T-helper 1 cell treated with Interleukin-12 subunit alpha and Interleukin-12 subunit beta and Interleukin-4 antibody, amounts not matched to agents 30 μg/mL and 1 μg/mL, for 36 hours (primary cell): ENCODE measurements around the gene CHM.
A peak's percentile ranks its signal among the peaks of the same experiment; 100 is the strongest.
"Not testable (repeated sequence)": the region's sequence is repeated elsewhere in the genome, so short reads cannot be mapped to it uniquely, and the experiment has no call there.

ENCODE experiments used
- H3K27ac Mint-ChIP-seq: one replicate; pipeline ENCODE4 v1.8.0; 2021; ENCODE audit warnings: mild to moderate bottlenecking, mixed read lengths
- H3K27me3 Mint-ChIP-seq: one replicate; pipeline ENCODE4 v1.8.0; 2021; ENCODE audit warnings: low read depth, mixed read lengths
- H3K36me3 Mint-ChIP-seq: one replicate; pipeline ENCODE4 v1.8.0; 2021; ENCODE audit warnings: low read depth, mixed read lengths
- H3K4me1 Mint-ChIP-seq: one replicate; pipeline ENCODE4 v1.8.0; 2021; ENCODE audit warnings: low read depth, mixed read lengths
- H3K4me3 Mint-ChIP-seq: one replicate; pipeline ENCODE4 v1.8.0; 2021; ENCODE audit warnings: mild to moderate bottlenecking, moderate library complexity, mixed read lengths
- H3K9me3 Mint-ChIP-seq: one replicate; pipeline ENCODE4 v1.8.0; 2021; ENCODE audit warnings: mixed read lengths

CHM gene

DNA sequence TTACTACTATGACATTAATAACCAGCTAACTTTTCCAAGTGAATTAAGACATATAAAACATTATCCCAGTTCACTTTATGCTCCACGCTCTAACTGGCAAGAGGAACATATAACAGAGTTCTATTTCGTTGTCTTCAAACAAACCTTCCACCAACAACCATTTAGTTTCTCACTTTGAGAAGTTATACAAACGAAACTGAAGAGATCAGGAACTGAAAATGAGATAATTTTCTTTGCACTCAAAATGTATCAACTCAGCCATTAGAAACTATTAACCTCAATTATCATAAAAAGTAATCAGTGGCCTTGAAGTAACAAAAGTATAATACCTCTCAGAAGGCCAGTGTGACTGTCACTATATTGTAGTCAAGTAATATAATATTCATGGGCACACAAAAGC is 70.1 kb downstream of the CHM start:
- Mint-ChIP-seq H3K27ac (no peak overlapping the region), H3K27me3 (no peaks in the 10 kb centered on the region), H3K36me3 (peaks cover 20% of the 10 kb centered on the region), H3K4me3 (no peak overlapping the region), H3K9me3 (no peaks in the 10 kb centered on the region), H3K4me1 (no peaks in the 10 kb centered on the region)

DNA sequence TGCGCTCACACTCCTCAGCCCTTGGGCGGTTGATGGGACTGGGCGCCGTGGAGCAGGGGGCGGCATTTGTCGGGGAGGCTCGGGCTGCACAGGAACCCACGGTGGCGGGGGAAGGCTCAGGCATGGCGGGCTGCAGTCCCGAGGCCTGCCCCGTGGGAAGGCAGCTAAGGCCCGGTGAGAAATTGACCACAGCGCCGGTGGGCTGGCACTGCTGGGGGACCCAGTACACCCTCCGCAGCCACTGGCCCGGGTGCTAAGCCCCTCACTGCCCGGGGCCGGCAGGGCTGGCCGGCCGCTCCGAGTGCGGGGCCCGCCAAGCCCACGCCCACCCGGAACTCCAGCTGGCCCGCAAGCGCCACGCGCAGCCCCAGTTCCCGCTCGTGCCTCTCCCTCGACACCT is 75.0 kb downstream of the CHM start:
- not testable (repeated sequence) for H3K9me3 Mint-ChIP-seq, H3K4me1 Mint-ChIP-seq, H3K4me3 Mint-ChIP-seq, H3K27me3 Mint-ChIP-seq, H3K27ac Mint-ChIP-seq
- H3K36me3 Mint-ChIP-seq, result peaks cover 23% of the 10 kb centered on the region

DNA sequence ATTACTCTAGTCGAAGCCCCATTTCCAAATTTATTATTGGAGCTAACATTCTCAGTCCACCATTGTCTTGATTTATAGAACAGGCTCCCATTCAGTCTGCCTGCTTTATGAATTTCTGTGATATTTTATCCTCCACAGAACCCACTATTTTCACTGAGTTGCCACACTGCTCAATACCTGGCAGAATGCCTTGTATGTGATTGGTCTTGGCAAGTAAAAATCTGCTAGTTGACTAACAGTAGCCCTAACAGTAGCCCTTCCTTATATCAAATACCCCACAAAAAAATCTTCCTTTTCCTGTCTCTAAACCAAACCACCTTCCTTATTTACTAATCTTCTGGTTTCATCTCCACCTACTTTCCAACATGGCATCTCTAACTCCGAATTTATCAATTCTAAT is 82.6 kb downstream of the CHM start:
- Mint-ChIP-seq H3K27me3 (no peaks in the 10 kb centered on the region), H3K36me3 (peaks cover 5% of the 10 kb centered on the region), H3K27ac (no peak overlapping the region), H3K4me3 (no peak overlapping the region), H3K9me3 (no peaks in the 10 kb centered on the region), H3K4me1 (no peaks in the 10 kb centered on the region)

DNA sequence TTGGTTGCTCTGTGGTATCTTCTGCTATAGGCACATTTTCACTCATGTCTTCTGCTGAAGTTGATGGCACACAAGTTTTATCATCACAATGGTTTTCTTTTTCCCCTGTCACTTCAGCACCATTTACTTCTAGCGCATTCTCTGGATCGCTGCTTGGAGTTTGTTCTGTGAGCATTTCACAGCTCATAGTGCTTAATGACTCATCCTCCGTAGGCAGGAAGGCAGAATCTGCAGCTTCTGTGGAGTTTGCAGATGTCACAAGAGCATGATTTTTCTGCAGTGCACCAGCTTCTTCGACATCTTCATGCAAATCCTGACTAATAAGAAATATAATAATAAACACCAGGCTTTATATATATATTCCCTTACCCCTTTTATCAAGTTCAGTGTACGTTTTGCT is 83.6 kb downstream of the CHM start:
- peaks cover 5% of the 10 kb centered on the region for H3K36me3 Mint-ChIP-seq
- no peak overlapping the region for H3K27ac Mint-ChIP-seq
- no peak overlapping the region for H3K4me3 Mint-ChIP-seq
- H3K27me3 Mint-ChIP-seq, result no peaks in the 10 kb centered on the region
- no peaks in the 10 kb centered on the region for H3K9me3 Mint-ChIP-seq
- H3K4me1 Mint-ChIP-seq, result no peaks in the 10 kb centered on the region

DNA sequence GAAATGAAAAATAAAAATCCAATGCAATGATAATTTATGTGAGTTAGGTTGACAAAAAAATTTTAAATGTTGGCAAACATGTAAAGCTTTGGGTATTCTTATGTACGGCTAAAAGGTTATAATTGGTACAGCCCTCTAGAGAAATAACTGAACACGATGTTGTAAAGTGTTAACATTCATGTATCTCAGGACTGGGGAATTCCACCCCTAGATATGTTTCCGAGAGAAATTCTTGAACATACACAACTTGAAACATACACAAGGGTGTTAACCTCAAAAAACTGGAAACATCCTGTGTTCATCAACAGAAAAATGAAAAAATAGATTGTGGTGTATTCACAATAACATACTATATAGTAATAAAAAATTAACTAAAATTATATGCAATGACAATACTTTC is 91.8 kb downstream of the CHM start:
- Mint-ChIP-seq H3K27me3 (no peaks in the 10 kb centered on the region), H3K4me1 (no peaks in the 10 kb centered on the region), H3K36me3 (peaks cover 25% of the 10 kb centered on the region), H3K27ac (peak overlapping the region; percentile 31), H3K9me3 (peaks cover 9% of the 10 kb centered on the region), H3K4me3 (no peak overlapping the region)

DNA sequence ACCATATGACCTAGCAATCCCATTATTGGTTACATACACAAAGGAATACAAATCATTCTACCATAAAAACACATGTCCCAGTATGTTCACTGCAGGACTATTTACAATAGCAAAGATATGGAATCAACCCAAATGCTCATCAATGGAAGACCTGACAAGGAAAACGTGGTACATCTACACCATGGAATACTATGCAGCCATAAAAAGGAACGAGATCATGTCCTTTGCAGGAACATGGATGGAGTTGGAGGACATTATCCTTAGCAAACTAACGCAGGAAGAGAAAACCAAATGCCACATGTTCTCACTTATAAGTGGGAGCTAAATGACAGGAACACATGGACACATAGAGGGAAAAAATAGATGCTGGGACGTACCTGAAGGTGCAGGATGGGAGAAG is 102.6 kb downstream of the CHM start:
- not testable (repeated sequence) for H3K27me3 Mint-ChIP-seq, H3K4me1 Mint-ChIP-seq, H3K4me3 Mint-ChIP-seq, H3K27ac Mint-ChIP-seq
- Mint-ChIP-seq H3K9me3 (peaks cover 15% of the 10 kb centered on the region), H3K36me3 (peaks cover 31% of the 10 kb centered on the region)

DNA sequence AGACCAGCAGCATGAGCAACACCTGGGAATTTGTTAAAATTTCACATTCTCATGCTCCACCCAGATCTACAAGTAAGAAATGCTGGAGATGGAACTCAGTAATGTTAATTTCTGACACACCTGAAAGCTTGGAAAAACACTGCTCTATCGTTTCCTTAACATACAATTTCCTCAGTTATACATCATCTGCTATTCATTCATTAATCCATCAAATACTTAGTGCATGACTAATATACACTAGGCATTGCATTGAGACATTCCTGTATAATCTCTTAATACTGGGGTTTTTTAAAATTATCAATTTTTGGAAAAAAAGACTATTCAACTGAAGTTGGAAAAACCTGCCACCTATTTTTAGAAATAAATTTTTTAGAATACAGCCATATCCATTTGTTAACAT is 106.1 kb downstream of the CHM start:
- H3K4me1 Mint-ChIP-seq, result no peaks in the 10 kb centered on the region
- no peaks in the 10 kb centered on the region for H3K27me3 Mint-ChIP-seq

DNA sequence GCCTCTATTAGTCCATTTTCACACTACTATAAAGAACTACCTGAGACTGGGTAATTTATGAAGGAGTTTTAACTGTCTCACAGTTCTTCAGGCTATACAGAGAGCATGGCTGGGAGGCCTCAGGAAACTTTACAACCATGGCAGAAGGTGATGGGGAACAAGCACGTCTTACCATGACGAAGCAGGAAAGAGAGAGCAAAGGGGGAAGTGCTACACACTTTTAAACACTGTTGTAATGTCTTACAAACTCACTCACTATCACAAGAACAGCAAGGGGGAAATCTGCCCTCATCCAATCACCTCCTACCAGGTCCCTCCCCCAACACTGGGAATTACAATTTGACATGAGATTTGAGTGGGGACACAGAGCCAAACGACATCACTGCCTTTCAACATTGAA is 107.4 kb downstream of the CHM start:
- H3K27ac Mint-ChIP-seq, H3K4me3 Mint-ChIP-seq: not testable (repeated sequence)
- H3K36me3 Mint-ChIP-seq, result peaks cover 10% of the 10 kb centered on the region

More for the DNA sequence above, 106.1 kb downstream of the CHM start:
- Mint-ChIP-seq H3K27ac (no peak overlapping the region), H3K36me3 (peaks cover 22% of the 10 kb centered on the region), H3K9me3 (peaks cover 15% of the 10 kb centered on the region), H3K4me3 (no peak overlapping the region)

DNA sequence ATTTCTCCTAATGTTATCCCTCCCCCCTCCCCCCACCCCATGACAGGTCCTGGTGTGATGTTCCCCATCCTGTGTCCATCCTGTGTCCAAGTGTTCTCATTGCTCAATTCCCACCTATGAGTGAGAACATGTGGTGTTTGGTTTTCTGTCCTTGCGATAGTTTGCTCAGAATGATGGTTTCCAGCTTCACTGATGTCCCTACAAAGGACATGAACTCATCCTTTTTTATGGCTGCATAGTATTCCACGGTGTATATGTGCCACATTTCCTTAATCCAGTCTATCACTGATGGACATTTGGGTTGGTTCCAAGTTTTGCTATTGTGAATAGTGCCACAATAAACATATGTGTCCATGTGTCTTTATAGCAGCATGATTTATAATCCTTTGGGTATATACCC is 113.0 kb downstream of the CHM start:
- H3K4me1 Mint-ChIP-seq, H3K27me3 Mint-ChIP-seq, H3K4me3 Mint-ChIP-seq, H3K36me3 Mint-ChIP-seq, H3K9me3 Mint-ChIP-seq, H3K27ac Mint-ChIP-seq: not testable (repeated sequence)

More for the DNA sequence above, 107.4 kb downstream of the CHM start:
- H3K9me3 Mint-ChIP-seq, H3K27me3 Mint-ChIP-seq, H3K4me1 Mint-ChIP-seq: not testable (repeated sequence)

DNA sequence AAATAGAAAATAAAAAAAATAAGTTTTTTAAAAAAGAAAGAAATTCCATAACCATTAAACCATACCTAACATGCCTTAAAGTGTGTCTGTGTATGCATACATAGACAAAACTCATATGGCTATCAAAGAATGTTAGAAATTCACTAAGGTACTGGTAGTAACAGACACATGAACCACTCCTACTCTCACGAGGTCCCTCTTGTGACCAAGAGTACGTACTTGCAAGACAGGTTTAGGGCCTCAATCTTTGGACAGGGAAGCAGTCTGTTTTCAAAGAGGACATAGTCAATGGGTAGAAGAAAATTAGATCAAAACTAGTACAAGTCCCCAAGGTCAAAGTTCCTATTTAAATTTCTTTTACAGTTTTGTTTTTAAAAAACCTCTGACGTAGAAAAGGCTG is 117.3 kb downstream of the CHM start:
- Mint-ChIP-seq H3K27ac (no peak overlapping the region), H3K27me3 (no peaks in the 10 kb centered on the region), H3K4me3 (no peak overlapping the region), H3K36me3 (peaks cover 4% of the 10 kb centered on the region), H3K4me1 (no peaks in the 10 kb centered on the region), H3K9me3 (peaks cover 6% of the 10 kb centered on the region)

DNA sequence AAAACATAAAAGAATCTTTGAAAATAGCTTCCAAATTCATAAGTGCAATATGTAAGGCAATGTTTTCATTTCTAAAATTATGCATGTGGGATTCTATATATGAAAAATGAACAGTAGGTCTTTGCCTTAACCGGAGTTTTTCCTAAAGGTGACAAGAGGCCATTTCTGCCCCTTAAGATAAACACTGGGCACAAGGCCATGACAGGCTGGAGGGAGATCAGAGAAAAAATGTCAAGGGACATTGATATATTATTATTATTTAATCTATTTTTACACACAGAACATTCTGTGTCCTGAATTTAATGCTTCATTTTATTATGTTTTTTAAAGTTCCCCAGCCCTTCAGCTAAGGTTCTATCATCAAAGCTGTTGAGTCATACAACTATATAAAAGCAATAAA is 118.8 kb downstream of the CHM start:
- no peak overlapping the region for H3K27ac Mint-ChIP-seq
- H3K4me3 Mint-ChIP-seq, result no peak overlapping the region
- no peaks in the 10 kb centered on the region for H3K27me3 Mint-ChIP-seq
- H3K36me3 Mint-ChIP-seq, result peaks cover 4% of the 10 kb centered on the region
- no peaks in the 10 kb centered on the region for H3K9me3 Mint-ChIP-seq
- peaks cover 2% of the 10 kb centered on the region for H3K4me1 Mint-ChIP-seq

DNA sequence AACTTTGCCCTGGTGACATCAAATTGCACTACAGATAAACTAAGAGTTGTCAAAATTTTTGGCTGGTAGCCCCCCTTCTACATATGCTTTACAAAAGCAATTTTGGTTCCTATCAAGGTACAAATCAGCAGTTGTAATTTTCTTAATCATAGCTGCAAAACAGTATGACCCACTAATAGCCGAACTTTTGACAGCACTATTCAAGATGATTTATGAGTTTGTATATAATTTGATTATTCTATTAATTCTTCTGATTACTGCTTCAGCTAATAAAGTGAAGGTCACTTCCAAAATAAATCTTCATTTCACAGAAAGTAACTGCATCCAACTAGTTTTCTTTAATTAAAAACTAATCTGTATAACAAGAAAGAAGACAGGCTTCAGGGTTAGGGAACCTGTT is 119.6 kb downstream of the CHM start:
- Mint-ChIP-seq H3K9me3 (no peaks in the 10 kb centered on the region), H3K4me1 (peaks cover 4% of the 10 kb centered on the region), H3K27me3 (no peaks in the 10 kb centered on the region), H3K4me3 (no peak overlapping the region), H3K27ac (no peak overlapping the region), H3K36me3 (peaks cover 4% of the 10 kb centered on the region)

DNA sequence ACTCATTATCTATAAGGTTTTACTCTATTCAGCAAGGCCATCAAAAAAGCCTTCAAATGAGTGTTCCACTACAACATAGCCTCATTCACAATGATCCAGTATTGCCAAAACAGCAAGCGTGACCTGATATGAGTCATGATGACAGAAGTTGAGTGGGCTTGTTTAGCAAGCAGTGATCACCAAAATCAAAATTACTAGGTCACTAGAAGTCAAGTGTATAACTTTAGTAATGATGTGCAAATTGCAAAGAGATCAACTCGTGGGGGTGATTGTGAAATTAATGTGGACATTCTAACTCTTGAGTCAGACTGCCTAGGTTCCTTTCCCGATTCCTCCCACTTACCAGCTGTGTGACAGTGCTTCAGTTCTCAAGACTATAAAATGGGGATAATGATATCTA is 124.5 kb downstream of the CHM start:
- Mint-ChIP-seq H3K27ac (no peak overlapping the region), H3K4me1 (peaks cover 6% of the 10 kb centered on the region), H3K27me3 (no peaks in the 10 kb centered on the region), H3K9me3 (no peaks in the 10 kb centered on the region), H3K4me3 (no peak overlapping the region), H3K36me3 (peaks cover 4% of the 10 kb centered on the region)

DNA sequence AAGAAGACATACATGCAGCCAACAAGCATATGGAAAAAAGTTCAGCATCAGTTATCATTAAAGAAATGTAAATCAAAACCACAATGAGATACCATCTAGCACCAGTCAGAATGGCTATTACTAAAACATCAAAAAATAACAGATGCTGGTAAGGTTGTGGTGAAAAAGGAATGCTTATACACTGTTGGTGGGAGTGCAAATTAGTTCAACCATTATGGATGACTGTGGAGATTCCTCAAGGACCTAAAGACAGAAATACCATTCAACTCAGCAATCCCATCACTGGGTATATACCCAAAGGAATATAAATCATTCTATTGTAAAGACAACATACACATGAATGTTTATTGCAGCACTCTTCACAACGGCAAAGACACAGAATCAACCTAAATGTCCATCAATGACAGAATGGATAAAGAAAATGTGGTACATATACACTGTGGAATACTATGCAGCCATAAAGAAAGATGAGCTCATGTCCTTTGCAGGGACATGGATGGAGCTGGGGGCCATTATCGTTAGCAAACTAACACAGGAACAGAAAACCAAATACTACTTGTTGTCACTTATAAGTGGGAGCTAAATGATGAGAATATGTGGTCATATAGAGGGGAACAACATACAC is 130.6 kb downstream of the CHM start:
- H3K36me3 Mint-ChIP-seq, H3K9me3 Mint-ChIP-seq, H3K27me3 Mint-ChIP-seq, H3K4me1 Mint-ChIP-seq, H3K27ac Mint-ChIP-seq, H3K4me3 Mint-ChIP-seq: not testable (repeated sequence)

DNA sequence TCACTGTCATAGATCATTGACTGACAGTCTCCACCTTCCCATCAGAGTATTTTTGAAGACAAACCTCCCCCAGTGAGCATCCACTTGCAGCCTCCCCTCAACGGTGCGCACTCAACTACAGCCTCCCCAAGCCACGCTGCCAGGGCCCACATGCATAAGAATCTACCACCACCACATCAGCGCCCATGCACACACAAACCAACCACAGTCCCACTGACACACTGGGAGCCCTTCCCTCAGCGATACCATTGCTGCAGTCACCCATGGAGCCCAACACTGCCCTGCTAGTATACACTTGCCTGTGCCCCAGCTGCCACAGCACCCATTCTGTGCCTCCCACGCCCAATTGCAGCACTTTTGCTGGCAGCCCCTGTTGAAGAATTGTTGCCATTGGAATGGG is 132.9 kb downstream of the CHM start:
- no peak overlapping the region for H3K4me3 Mint-ChIP-seq
- H3K9me3 Mint-ChIP-seq, result no peaks in the 10 kb centered on the region
- no peaks in the 10 kb centered on the region for H3K27me3 Mint-ChIP-seq
- H3K4me1 Mint-ChIP-seq, result peaks cover 3% of the 10 kb centered on the region
- no peak overlapping the region for H3K27ac Mint-ChIP-seq
- H3K36me3 Mint-ChIP-seq, result peaks cover 3% of the 10 kb centered on the region

DNA sequence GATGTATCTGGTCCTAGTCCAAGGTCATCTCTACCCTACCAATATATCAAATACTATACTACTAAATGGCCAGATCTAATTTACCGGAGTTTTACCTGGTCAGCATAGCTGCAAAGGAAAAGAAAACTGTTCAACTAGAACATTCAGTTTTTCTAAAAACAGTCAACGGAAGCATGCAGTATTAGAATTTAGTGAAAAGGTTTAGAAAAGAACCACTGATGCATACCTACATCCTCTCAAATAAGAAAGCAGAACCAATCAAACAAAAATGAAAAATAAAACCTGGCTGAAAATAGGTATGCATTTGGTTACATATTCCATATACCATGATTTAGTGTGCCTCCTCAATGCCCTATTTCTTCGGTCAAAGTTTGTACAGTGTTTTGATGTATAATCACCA is 140.0 kb downstream of the CHM start:
- H3K4me3 Mint-ChIP-seq, result no peak overlapping the region
- H3K9me3 Mint-ChIP-seq, result no peaks in the 10 kb centered on the region
- no peak overlapping the region for H3K27ac Mint-ChIP-seq
- no peaks in the 10 kb centered on the region for H3K27me3 Mint-ChIP-seq
- no peaks in the 10 kb centered on the region for H3K36me3 Mint-ChIP-seq
- no peaks in the 10 kb centered on the region for H3K4me1 Mint-ChIP-seq
